Aorta (tissue), 5 donors: ENCODE data around the gene DYNLT2B. TPM values are rescaled to one million over a fixed set of nuclear protein-coding genes. Genes with fewer than 3 reads are reported as not detected.
"Not testable (repeated sequence)": the region's sequence is repeated elsewhere in the genome, so short reads cannot be mapped to it uniquely, and the experiment has no call there.

Source experiments
- ATAC-seq: fragments of 200-7000 bp; cut with Tn5 transposase; one replicate; pipeline ENCODE4 v1.9.1; 2022; ENCODE audit warnings: moderate library complexity; ENCODE audit not compliant: low FRiP score
- DNase-seq, 2 donors: peaks; one replicate each; pipeline ENCODE4 v3.0.0-alpha.2; 2020
- H3K27ac ChIP-seq, 2 donors: one replicate each; pipeline ENCODE4 v1.5.1; 2013; ENCODE audit warnings: low read length in 2 of 2, mild to moderate bottlenecking in 2 of 2, moderate library complexity in 2 of 2, control low read depth in 1 of 2, inconsistent platforms in 1 of 2, low read depth in 1 of 2
- H3K27me3 ChIP-seq, 2 donors: one replicate each; pipeline ENCODE4 v1.6.1; 2013; ENCODE audit warnings: control low read depth in 1 of 2, low read length in 1 of 2, mild to moderate bottlenecking in 1 of 2, moderate library complexity in 1 of 2; ENCODE audit not compliant: insufficient read depth in 2 of 2, control insufficient read depth in 1 of 2
- H3K36me3 ChIP-seq, 2 donors: one replicate each; pipeline ENCODE4 v1.6.1; 2013; ENCODE audit warnings: control low read depth in 1 of 2, low read length in 1 of 2, mild to moderate bottlenecking in 1 of 2; ENCODE audit not compliant: insufficient read depth in 2 of 2, control insufficient read depth in 1 of 2
- H3K4me1 ChIP-seq, 2 donors: one replicate each; pipeline ENCODE4 v1.6.1; 2013; ENCODE audit warnings: low read length in 2 of 2, control low read depth in 1 of 2, mild to moderate bottlenecking in 1 of 2, moderate library complexity in 1 of 2; ENCODE audit not compliant: insufficient read depth in 2 of 2, control insufficient read depth in 1 of 2
- H3K4me3 ChIP-seq, 2 donors: one replicate each; pipeline ENCODE4 v1.5.1; 2013; ENCODE audit warnings: low read length in 2 of 2, control low read depth in 1 of 2, mild to moderate bottlenecking in 1 of 2
- H3K9me3 ChIP-seq: one replicate; pipeline ENCODE4 v1.6.1; 2013; ENCODE audit warnings: mild to moderate bottlenecking, low read length; ENCODE audit not compliant: control insufficient read depth
- WGBS, 2 donors: extraction: QIAGEN DNeasy Blood & Tissue Kit; methylation state at CpG; one replicate each; pipeline ENCODE4 v1.1.7; 2013; 5-methylcytosine and 5-hydroxymethylcytosine counted together
- intact Hi-C, 2 donors: fragments of 100-400 bp; cut with DNase I; formaldehyde crosslinking; loops; one replicate each; pipeline versions ENCODE4 v1.14.2 to v1.15.0; 2022
- long read RNA-seq, 2 donors: library from polyadenylated mRNA; unstranded; transcript quantifications; one replicate each; pipeline ENCODE4 v2.0.0, GENCODE V29; 2020 to 2021
- polyA plus RNA-seq, 2 donors: library from polyadenylated mRNA; stranded (reverse); fragments of 200-250 nt; gene quantifications; one replicate each; pipeline ENCODE4 v1.2.3, GENCODE V29; 2013
- total RNA-seq, 2 donors: library from RNA; stranded (reverse); fragmentation: NEBNext Ultra II Directional; extraction: Animal tissue kit (Norgen Biotek cat#: 25700); gene quantifications; one replicate each; pipeline ENCODE4 v1.2.1, GENCODE V29; 2021
- donor health status: healthy with polysubstance abuse.
- donor health status: Bipolar disorder and iron deficiency.
- donor health status: DM: no; HTN: no; CAD: no.
- donor health status: DM: no; HTN: no; CAD: no.
- donor health status: DM: yes; HTN: yes; CAD: no.

DYNLT2B gene
- total RNA-seq (1 to 10 TPM; 4.7 to 5.3 TPM), polyA plus RNA-seq (10 to 100 TPM; 10.4 to 14.7 TPM)
- long read RNA-seq, donor 1 = 0 reads
- long read RNA-seq, donor 2 = 0 reads

DNA sequence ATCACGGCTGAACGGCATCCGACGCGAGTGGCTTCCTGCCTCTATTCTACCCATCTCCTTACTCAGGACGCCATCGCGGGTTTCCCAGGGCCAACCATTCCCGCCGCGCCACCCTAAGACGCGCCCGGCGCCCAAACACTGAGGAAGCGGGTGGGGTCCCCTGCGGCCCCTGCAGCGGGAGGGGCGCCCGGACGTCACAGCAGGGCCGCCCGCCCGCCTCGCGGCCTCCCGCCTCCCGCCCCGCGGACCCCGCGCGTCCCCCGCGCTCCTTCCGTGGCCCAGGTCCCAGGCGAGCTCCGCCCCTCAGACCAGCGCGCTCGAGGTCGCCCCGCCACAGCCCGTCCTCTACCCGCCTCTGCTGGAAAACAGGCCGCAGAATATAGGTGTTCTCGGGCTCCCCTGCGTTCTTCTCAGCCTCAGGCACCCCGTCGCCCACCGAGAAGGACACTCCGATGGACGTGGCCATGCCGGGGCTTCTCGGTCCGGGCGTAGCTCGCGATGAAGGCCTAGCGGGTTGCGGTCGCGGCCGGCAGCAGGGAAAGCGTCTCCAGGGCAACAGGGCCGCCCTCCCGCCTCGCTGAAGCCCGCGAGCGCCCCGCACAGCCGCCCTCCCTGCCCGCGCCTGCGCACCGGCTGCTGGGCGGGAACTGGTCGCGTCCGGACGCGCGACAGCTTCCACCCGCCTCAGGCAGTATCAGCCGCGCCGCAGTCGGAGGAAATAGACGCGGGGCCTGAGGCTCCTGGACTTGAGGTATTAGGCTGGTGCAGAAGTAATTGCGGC is at the start of gene DYNLT2B:
DYNLT2B (minus strand) TSS at position 554 of the 781 bp plus-strand sequence; CDS start at position 466, 88 bp downstream.
- no peaks in the 10 kb centered on the region for H3K9me3 ChIP-seq
- H3K27me3 ChIP-seq = no peaks in the 10 kb centered on the region
- peak within 1 kb of the TSS; percentile 81 to 95 for H3K4me3 ChIP-seq
- DNase-seq (peak; percentile 92 to 95), ATAC-seq (peak; percentile 98)
- intact Hi-C loops = no loop called here
- H3K27ac ChIP-seq = peak within 1 kb of the TSS; percentile 38 to 78
- H3K4me1 ChIP-seq = no peaks in the 10 kb centered on the region
- 0 to 1% methylated on average over 71 to 92 of the region's 92 CpGs for WGBS, 2 donors
- H3K36me3 ChIP-seq = no peaks in the 10 kb centered on the region

DNA sequence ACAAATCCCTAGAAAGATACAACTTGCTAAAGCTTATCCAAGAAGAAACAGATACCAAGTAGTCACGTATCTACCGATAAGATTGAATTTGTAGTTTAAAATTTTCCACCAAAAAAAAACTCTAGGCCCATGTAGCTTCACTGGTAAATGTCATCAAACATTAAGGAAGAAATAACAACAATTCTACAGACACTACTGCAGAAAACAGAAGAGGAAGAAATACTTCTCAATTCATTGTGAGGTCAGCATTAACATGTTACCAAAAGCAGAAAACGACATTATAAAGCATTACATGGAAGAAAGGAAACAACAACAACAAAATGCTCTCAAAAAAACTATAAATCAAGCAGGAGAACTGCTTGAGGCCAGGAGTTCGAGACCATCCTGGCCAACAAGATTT is 47.7 kb upstream of the DYNLT2B start:
- Histone ChIP-seq H3K27me3 (no peaks in the 10 kb centered on the region), H3K36me3 (peaks cover under 1 to 8% of the 10 kb centered on the region in 2 donors), H3K27ac (no peak overlapping the region)

GRCh38 chr3:196360586-196360985 is 42.5 kb upstream of the DYNLT2B start:
- no peak overlapping the region for H3K4me3 ChIP-seq
- no peak for DNase-seq
- no peak for ATAC-seq
- intact Hi-C loops = no loop called here
- WGBS, 2 donors = 87 to 88% methylated on average over 7 of the region's 7 CpGs
- no peaks in the 10 kb centered on the region for H3K27me3 ChIP-seq
- peaks cover 3 to 9% of the 10 kb centered on the region in 2 donors for H3K36me3 ChIP-seq
- no peak overlapping the region for H3K27ac ChIP-seq
- peaks cover 0 to 2% of the 10 kb centered on the region in 2 donors for H3K4me1 ChIP-seq
- no peaks in the 10 kb centered on the region for H3K9me3 ChIP-seq

More for the DNA sequence above, 47.7 kb upstream of the DYNLT2B start:
- WGBS, 2 donors = 89 to 90% methylated on average over 4 of the region's 4 CpGs
- peaks cover 2% of the 10 kb centered on the region in 2 donors for H3K4me1 ChIP-seq
- no peak for ATAC-seq
- no peaks in the 10 kb centered on the region for H3K9me3 ChIP-seq
- H3K4me3 ChIP-seq = no peak overlapping the region
- DNase-seq = no peak
- intact Hi-C loops = no loop called here

DNA sequence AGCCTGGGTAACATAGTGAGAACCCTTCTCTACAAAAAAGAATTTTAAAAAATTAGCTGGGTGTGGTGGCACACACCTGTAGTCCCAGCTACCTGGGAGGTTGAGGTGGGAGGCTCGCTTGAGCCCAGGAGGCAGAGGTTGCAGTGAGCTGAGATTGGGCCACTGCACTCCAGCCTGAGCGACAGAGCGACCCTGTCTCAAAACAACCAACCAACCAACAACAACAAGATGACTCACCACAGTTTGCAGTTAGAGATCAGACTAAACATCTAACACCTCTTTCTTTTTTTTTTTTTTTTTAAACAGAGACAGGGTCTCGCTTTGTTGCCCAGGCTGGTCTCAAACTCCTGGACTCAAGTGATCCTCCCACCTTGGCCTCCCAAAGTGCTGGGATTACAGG is 40.5 kb upstream of the DYNLT2B start:
- H3K27me3 ChIP-seq, H3K4me3 ChIP-seq, H3K27ac ChIP-seq, H3K9me3 ChIP-seq, intact Hi-C loops, ATAC-seq, H3K4me1 ChIP-seq, DNase-seq: not testable (repeated sequence)
- H3K36me3 ChIP-seq = peaks cover 3 to 16% of the 10 kb centered on the region in 2 donors
- 95 to 98% methylated on average over 4 of the region's 4 CpGs for WGBS, 2 donors

DNA sequence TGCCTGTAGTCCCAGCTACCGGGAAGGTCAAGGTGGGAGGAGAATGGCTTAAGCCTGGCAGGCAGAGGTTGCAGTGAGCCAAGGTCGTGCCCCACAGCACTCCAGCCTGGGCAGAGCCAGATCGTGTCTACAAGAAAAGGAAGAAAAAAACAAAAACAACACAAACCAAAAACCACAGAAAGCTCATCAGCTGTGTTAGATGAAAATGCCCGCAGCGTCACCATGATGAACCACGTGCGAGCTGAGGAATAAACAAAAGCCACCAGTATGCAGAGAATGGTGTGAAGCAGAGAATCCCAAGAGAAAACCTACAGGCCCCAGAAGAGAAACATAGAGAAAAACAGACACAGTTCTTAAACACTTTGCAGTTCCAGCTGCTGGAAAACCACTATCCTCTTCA is 39.9 kb upstream of the DYNLT2B start:
- peaks cover 3 to 16% of the 10 kb centered on the region in 2 donors for H3K36me3 ChIP-seq
- no peak overlapping the region for H3K4me3 ChIP-seq
- no peaks in the 10 kb centered on the region for H3K27me3 ChIP-seq
- H3K9me3 ChIP-seq = no peaks in the 10 kb centered on the region
- ATAC-seq (no peak), DNase-seq (no peak)
- WGBS, 2 donors = 88 to 90% methylated on average over 7 of the region's 7 CpGs
- H3K4me1 ChIP-seq = peaks cover 0 to 2% of the 10 kb centered on the region in 2 donors
- intact Hi-C loops = no loop called here
- no peak overlapping the region for H3K27ac ChIP-seq

GRCh38 chr3:196356556-196356955 is 38.5 kb upstream of the DYNLT2B start:
- H3K36me3 ChIP-seq = peaks cover 3 to 14% of the 10 kb centered on the region in 2 donors
- H3K27me3 ChIP-seq = no peaks in the 10 kb centered on the region
- peaks cover 0 to 2% of the 10 kb centered on the region in 2 donors for H3K4me1 ChIP-seq
- no peak overlapping the region for H3K27ac ChIP-seq
- no peaks in the 10 kb centered on the region for H3K9me3 ChIP-seq
- no peak overlapping the region for H3K4me3 ChIP-seq
- no peak for DNase-seq
- ATAC-seq = no peak
- 80 to 89% methylated on average over 4 of the region's 4 CpGs for WGBS, 2 donors
- intact Hi-C loops = no loop called here

DNA sequence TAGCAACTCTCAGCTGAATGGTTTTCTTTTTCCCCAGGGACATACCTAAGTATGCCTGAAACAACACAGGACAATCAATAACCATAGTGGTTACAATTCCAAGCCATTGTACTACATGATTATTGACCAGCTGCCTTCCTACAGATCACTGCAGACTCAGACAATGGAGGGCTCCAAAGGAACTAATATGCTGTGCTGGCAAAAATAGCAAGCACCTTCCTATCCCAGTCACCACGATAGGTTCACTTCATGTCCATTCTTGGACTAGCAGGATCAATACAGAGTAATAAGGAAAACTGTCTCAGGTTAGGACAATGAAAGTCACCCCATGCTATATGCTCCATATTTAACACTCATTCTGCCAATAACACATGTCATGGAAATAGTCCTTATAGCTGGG is 37.6 kb upstream of the DYNLT2B start:
- H3K27me3 ChIP-seq = no peaks in the 10 kb centered on the region
- H3K4me3 ChIP-seq = no peak overlapping the region
- H3K27ac ChIP-seq = no peak overlapping the region
- no peak for DNase-seq
- peaks cover 3 to 8% of the 10 kb centered on the region in 2 donors for H3K36me3 ChIP-seq
- WGBS, 2 donors = 86 to 94% methylated on average over 1 of the region's 1 CpG
- H3K9me3 ChIP-seq = no peaks in the 10 kb centered on the region
- intact Hi-C loops = no loop called here
- no peak for ATAC-seq
- H3K4me1 ChIP-seq = no peaks in the 10 kb centered on the region

GRCh38 chr3:196354132-196354531 is 36.1 kb upstream of the DYNLT2B start:
- intact Hi-C loops = no loop called here
- Histone ChIP-seq H3K27ac (no peak overlapping the region), H3K36me3 (peaks cover 4 to 8% of the 10 kb centered on the region in 2 donors), H3K9me3 (no peaks in the 10 kb centered on the region), H3K4me3 (no peak overlapping the region), H3K27me3 (no peaks in the 10 kb centered on the region), H3K4me1 (no peaks in the 10 kb centered on the region)
- ATAC-seq (no peak), DNase-seq (no peak)
- WGBS, 2 donors = 85 to 88% methylated on average over 6 of the region's 6 CpGs

DNA sequence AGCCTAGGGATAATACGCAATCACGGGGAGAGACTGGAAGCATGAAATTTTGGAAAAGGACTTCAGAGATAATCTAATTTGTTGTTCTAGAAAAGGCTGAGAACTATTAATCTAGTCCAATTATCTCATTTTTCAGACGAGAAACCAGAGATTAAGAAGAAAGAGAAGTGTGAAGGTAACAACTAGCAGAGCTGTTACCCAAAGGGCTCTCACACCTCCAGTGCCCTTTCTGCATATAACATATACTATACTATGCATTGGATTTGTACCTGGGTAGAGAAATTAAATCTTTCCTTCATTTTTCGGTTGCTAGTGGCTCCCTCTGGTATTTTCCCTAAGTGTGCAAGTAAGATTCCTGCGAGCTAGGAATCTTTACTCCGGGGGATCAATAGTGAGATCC is 33.5 kb upstream of the DYNLT2B start:
- ATAC-seq (no peak), DNase-seq (no peak)
- 76 to 94% methylated on average over 6 of the region's 6 CpGs for WGBS, 2 donors
- H3K36me3 ChIP-seq = peaks cover 3 to 8% of the 10 kb centered on the region in 2 donors
- H3K4me1 ChIP-seq = no peaks in the 10 kb centered on the region
- H3K9me3 ChIP-seq = no peaks in the 10 kb centered on the region
- no peak overlapping the region for H3K27ac ChIP-seq
- intact Hi-C loops = no loop called here
- no peak overlapping the region for H3K4me3 ChIP-seq
- H3K27me3 ChIP-seq = no peaks in the 10 kb centered on the region
